HG02759 (cell line): ENCODE results near the gene GNB1L.

Experiments
- ATAC-seq: cut with Tn5 transposase; IDR thresholded peaks from one replicate; pipeline ENCODE4 v1.9.1; 2021; ENCODE audit warnings: mild to moderate bottlenecking, moderate library complexity; ENCODE audit not compliant: unreplicated experiment

Gene GNB1L, protein sequence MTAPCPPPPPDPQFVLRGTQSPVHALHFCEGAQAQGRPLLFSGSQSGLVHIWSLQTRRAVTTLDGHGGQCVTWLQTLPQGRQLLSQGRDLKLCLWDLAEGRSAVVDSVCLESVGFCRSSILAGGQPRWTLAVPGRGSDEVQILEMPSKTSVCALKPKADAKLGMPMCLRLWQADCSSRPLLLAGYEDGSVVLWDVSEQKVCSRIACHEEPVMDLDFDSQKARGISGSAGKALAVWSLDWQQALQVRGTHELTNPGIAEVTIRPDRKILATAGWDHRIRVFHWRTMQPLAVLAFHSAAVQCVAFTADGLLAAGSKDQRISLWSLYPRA

DNA sequence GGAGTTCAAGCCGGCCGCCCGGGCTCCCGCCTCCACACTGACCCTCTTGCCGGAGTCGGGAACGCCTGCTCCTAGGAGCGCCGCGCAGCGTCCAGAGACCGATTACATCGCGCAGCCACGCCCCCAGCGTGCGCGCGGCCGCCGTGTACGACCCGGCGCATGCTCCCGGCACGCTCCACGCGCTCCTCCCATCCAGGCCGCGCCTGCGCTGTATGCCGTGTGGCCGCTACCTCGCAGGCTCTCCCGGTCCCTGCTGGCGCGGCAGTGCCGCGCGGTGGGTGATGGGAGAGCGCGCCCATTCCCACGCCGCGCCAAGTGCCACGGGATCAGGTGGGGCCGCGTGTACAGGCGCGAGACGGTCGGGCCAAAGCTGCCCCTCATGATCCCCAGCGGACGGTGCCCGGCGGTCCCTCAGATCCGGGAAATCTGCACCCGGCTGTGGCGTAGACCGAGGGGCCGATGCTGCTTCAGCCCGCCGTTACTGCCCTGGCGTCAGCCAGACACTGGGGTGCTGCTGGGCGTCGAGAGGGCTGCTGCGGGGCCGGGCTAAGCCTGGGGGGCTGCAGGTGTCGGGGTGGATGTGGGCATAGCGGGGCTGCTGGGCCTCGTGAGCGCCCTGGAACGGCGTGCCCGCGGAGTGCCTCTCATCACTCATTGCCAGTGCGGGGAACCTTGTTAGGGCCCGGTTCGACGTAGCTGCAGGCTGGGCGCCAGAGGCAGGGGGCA, at the start of gene GNB1L, which contains the start of gene RTL10:
GNB1L (minus strand) TSS at position 97 of the 726 bp plus-strand sequence. CDS start 33,519 bp downstream, outside the sequence.
RTL10 (minus strand) TSS at position 97 of the 726 bp plus-strand sequence. CDS start 2,613 bp downstream, outside the sequence.
- peak; percentile 90 for ATAC-seq

DNA sequence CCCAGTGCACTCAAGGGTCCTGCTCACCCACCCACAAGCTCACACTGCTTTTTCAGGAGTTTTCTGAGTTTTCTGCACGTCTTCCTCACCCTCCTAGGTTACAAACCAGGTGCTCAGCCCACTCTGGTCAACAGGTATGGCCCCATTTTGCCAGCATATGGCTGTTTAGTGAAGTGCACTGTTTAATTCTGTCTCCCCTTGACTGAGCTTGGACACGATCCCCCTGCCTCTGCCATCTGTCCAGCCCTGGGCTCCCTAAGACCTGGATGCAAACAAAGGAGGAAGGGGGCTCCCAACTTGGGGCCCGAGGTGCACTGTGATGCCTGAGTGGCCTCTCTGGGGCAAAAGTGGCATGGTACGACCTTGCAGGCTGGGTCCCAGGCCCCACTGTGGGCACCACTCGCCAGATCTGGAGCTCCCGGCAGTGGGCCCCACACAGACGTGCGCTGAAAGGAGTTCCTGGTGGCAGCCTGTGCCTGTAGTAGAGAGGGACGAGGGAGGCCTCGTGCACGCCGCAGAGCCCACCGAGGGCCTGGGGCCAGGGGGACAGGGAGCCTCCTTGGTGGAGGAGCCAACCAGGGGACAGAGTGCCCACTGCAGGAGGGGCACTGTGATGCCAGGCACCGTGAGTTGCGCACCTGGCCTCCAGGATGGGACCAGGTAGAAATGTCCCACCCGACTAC, 49.6 kb upstream of the GNB1L start:
- ATAC-seq: no peak

DNA sequence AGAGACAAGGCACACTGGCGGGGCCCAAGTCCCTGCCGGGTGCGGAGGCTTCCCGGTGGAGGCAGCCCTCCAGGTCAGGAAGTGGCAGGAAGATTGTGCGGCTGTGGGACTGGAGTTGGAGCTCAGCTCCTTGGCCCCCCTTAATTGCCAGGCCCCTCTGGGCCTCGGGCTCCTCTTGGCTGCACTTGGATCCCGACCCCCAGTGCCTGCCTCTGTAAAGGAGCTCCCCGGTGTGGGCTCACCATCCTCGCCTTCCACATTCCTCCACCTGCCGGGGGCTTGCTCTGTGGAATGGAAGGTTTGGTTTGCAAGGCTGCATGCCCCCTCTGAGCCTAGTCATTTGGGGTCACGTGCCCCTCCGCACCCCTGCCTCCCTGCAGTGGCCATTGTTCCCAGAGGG, 48.8 kb upstream of the GNB1L start:
- ATAC-seq: no peak

DNA sequence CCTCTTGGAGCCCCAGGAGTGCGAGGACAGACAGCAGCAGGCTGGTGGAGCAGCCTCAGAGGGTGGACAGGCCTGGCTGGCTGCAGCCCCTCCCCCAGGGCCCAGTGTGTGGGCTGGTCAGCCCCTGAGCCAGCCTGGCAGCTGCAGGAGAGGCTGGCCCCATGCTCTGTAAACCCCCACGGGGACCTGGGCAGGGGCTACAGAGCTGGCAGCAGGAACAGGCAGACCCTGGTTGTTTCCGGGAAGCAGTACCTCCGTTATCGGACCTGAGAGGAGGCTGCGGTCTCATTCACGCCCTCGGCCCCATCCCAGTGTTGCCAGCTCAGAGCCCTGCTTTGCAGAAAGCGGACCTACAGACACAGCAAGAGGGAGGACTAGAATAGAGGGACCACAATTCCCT, 48.4 kb upstream of the GNB1L start:
- no peak for ATAC-seq

DNA sequence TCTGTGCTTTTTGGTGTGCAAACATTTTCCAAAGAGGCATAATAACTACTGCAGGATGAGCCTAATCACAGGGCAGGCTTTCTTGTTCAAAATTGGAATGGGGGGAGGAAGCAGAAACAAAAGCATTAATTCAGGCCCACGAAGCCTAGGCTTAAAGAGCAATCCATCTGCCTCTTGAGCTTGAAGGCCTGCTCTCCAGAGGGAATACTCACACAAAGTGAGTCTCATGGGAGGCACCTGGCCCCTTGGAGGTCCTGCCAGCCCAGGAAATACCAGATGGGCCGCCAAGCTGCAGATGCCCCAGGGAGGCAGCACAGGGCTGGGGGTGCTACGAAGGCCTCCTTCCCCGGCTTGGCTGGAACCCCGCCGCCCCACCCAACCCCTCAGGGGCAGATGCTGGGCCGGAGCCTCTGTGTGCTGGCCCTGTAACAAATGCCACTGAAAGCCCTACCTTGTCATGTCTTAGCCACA, 47.6 kb upstream of the GNB1L start:
- no peak for ATAC-seq

DNA sequence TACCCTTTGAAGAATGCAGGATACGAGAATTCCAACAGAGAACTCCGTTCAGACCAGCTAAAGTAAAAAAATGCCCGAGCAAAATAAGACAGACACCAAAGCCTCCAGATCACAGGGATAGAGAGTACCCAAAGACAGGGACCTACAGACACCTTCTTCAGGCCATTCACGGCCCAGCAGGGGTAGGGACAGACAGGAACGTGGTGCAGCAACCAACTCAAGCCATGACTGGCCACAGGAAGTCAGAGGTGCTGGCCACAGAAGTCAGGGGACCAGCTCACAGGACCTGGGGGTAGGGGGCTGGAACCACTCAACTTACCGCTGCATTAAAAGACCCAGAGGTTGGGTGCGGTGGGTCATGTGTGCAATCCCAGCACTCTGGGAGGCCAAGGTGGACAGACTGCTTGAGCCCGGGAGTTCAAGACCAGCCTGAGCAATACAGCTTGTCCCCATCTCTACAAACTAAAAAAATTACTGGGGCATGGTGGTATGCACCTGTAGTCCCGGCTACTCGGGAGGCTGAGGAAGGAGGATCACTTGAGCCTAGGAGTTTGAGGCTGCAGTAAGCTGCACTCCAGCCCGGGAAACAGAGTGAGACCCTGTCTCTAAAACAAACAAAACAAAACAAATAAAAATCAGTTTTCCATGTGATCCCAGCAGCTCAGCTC, 47.0 kb upstream of the GNB1L start:
- no peak for ATAC-seq

DNA sequence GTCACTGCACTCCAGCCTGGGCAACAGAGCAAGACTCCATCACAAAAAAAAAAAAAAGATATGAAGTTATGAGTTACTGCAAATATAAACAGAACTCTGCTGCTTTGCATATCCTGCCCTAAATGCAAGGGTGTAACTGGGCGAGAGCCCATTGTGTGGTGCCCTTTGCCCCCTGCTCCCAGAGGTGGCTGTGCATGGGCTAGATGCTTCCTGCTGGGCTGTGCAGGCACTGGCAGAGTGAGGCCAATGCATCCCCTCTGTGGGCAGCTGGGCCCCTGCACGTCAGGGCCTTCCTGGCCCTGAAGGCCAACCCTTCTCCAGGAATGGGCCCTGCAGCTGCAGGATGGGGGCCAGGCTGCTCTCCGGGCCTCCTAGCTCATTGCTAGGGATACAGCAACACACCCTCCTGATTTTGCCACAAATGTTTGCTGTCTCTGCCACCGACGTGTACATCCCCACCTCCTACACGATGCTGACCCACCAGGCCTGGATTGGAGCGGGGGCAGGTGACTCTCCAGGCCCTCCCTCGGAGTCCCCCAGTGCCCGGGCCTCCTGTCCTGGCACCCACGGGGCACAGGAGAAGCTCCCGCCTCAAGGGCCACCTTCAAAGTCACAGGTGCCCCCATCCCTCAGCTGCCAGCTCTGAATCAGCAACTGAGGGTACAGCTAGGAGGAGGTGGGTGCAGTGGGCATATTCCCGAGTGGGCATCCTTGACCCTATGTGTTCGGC, 46.2 kb upstream of the GNB1L start:
- ATAC-seq: no peak

DNA sequence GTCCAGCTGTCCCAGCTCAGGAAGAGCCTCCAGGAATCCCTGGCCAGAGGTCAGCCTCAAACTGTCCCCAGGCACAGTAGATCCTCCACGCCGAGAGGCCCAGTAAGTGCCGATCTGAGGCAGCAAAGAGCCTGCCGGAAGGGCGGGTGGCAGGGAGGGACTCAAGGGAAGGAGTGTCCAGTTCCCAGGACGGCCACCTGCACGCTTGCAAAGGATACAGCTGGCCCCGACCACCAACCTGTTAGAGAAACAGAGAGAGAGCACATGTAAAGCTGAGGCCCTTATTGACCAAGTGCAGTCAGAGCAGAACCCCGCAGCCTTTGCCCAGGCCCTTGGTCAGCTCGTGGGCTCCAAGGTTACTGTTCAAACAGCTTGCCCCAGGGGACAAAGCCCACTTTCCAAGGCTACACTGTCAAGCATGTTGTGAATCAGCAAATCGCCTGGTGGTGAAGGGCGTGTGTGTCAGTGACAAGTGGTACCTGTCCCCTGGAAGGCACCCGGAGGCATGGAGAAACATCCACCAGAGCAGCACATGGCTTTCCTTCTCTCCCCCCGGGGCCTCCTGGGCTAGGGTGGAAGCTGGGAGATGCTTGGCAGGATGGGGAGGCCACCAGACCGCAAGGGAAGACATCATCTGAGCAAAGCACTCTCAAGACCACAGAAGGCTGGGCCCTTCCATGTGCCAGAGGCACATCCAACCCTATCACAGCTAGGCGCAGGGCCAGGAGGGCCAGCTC, 44.3 kb upstream of the GNB1L start:
- ATAC-seq: no peak

DNA sequence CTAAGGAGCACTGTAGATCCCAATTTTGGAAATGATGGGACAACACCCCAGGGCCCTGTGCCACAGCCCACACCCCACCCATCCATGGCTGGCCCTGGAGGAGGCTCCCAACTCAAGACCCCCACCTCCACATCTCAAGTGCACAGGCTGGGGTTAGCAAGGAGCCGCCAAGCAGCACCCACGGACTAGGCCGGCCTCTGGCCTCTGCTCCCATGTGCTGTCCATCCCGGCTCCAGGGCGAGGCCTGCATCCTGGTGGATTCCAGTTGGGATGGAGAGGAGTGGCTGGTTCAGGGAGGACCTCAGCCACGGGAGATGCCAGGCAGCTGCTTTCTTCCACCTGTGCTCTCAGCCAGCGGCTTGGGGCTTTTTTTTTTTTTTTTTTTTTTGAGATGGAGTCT, 43.5 kb upstream of the GNB1L start:
- no peak for ATAC-seq

DNA sequence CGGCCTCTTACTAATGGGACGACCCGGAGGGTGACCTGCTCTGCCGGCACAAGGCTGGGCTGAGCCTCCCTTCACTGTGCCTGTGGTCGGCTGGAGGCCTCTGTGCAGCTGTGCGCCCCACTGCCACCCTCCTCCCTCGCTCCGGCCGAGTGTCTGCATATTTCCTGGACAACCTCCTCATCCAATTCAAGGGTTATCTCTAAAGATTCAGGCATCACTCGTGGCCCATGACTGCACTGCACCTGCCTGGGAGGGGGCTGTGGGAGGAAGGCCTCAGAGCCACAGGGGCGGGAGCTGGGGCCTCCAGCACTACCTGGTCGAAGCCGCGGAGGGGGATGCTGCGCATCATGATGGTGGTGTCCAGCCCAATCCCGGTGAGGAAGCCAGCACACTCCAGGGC, 43.1 kb upstream of the GNB1L start:
- no peak for ATAC-seq

DNA sequence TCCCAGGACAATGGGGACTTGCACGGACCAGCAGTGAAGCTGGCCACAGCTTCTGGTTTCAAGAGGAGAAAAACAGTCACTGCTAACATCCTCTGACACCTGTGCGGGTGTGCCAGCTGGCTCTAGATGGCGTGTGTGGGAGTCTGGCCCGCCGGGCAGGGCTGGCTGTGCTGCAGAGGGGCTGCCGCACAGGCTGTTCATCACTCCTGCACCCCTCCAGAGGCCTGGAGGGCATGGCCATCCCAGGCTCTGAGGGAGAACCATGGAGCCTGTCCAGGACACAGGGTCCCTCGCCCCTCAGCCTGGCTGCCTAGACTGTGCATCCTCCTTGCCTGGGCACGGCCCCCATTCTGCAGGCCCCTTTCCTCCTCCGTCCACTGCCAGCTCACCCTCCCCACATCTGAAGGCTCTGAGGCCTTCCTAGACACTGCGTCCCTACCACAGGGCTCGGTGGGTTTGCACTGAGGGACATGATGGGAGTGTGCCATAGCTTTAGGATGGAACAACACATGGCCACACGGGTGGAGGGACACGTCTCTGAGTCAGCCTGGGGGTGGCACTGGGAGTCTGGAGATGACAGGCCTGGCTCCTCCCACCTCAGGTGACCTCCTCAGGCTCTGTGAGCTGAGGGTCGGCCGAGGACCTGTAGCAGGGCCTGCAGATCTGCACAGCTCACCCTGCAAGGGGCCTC, 42.1 kb upstream of the GNB1L start:
- no peak for ATAC-seq

DNA sequence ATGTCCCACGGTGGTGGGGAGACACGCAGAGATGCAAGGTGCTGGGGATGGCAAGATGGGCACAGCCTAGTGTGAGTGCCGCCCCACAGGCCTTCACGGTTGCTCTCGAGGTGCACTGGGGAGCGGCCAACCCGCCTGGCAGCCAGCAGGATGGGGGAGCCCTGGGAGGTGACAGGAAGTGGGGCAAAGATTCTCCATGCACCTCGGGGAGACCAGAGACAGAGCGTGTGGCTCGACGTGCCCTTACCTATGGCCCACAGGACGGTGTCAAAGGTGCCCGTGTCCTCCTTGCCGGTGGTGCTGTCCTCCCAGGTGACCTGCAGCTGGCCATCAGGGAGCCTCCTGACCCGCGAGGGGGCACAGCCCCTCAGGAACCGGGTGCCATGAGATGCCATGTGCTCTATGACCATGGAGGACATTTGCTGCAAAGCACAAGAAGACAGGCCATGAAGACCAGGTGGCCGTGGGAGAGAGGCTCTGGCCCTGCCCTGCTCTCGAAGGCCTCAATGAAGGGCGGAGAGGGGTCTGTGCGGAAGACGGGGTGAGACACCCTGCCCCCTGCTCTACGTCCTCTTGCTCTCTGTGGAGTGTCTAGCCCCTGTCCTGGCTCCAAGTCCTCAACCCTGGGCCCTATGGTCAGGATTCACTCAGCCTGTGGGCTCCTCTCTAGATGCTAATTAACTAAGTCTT, 40.6 kb upstream of the GNB1L start:
- no peak for ATAC-seq

DNA sequence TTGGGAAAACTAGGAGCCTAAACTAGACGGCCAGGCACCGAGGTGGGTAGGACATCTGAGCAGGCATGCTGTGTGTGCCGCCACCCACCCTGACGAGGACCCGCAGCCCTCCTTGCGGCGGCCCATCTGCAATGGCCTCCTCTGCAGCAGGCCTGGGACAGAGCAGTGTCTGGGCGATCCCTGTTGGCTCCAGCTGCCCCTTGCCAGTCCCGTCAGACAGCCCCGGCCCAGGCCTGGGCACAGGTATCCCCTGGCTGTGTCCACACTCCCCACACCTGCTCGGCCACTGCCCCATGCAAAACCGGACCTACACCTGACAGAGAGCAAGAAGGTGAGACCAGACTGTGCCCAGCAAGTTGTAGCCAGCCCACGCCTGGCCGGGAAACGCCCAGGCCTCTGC, 38.7 kb upstream of the GNB1L start:
- no peak for ATAC-seq

DNA sequence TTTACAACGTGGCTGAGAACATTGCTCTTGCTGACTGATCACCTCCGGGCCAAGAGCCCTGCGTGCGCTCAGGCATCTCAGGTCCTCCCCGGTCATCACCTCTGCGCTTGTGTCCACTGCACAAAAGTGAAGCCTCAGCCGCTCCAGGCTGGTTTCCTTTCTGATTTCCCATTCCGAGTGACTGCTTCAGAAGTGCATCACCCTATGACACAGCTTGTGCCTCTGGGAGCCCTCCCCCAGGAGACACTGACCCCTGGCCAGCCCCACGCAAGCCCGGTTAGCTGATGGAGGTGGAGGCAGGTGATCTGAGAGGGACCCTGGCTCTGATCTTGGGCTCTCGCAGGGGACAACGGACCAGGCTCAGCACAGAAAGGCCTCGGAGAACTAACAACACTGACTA, 38.3 kb upstream of the GNB1L start:
- no peak for ATAC-seq

DNA sequence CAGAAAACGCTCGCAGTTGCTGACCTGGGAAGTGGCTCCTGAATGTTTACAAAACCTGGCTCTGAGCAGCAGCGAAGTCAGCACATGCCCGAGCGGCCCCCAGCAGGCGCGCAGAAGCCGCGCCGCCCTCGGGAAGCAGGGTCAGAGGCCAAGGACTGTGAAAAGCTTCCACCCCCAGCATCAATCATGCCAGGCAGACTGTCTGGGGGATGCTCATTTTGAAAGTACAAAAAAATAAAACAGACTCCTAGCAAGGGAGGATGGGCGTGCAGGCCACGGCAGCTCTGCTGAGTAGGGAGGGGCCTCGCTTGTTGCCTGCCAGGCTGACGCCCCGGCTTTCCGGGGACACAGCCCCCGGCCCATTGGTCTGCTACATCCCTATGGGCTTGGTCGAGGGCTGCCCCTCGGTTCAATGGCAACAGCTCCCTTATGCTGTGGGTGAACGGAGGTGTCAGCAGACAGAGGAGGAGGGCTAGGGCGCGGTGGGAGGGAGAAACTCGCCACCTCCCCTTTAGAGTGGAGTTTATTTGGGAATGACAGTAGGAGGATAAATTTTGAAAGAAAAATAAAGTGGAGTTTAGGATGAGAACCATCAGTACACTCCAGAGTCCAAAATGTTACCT, 37.7 kb upstream of the GNB1L start:
- peak; percentile 27 for ATAC-seq

DNA sequence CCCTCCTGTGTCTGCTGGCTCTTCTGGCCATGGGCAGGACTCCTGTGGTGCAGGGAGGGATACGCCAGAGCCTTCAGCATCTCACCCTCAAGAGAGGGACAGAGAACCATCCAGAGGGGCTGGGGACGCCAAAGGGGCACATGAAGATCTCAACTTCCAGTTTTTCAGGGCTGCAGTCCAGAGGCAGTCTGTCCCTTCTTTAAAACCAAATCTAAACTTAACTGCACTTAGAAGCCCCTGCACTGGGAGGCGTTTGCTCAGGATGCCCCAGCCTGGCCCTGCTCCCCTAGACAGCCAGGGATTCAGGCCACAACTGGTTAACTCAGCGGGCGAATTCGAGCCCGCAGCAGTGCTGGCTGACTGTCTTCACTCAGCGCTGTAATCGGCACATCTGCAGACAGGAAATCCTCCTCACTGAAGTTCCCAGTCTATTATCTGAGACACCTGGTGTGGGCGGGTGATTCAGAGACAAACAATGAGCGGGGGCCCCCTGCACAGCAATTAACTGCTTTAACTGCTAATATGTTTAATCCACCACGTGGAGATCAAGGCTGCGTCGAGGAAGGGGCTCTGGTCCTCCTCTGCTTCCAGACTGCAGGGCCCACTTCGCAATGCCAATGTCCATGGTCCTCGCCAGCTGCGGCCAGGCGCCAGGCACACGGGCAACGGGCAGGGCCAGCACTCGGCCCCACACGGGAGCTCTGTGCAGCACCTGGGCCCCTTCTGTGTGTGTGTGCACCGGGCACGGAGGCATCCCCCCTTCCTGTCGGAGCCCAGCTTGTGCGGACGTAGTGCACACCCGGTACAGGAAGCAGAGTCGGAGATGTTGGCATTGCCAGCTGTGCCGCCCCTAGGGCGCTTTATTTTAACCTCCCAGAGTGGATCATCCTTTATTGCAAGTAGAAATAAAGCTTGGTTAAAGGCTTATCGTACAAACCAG, 36.9 kb upstream of the GNB1L start:
- peak; percentile 60 for ATAC-seq
